ENCODE data around the gene TPPP2.

- TF ChIP-seq CTCF (conservative IDR thresholded peaks at IDR 0.05; ENCODE audit: low read length) (peak; percentile 96), EZH2phosphoT487 (IDR thresholded peaks at IDR 0.05; ENCODE audit: borderline replicate concordance) (no peak)
These were observed 15.2 kb upstream of the TPPP2 start for GRCh38 chr14:21014761-21015190.
